SK-N-SH (cell line): ENCODE data around the gene TRPM8. TPM values are rescaled to one million over a fixed set of nuclear protein-coding genes. Genes with fewer than 3 reads are reported as not detected.

Source experiments
- CTCF ChIA-PET: fragments of 300-600, 350-600 bp; formaldehyde crosslinking; extraction: SDS; loops from one replicate; lab custom pipeline; 2021; lab: Yijun Ruan, JAX
- POLR2A ChIA-PET: fragments of 350-600 bp; sonication (Branson Sonifier 250); formaldehyde crosslinking; extraction: SDS; loops from one replicate; lab custom pipeline; 2020; ENCODE audit warnings: antibody characterized with exemption, inconsistent platforms; lab: Yijun Ruan, JAX
- DNase-seq: peaks from one replicate; pipeline ENCODE4 v3.0.0; 2012
- H2AFZ ChIP-seq: fragments of 200-600 bp; sonication (generic); 2 replicates; pipeline ENCODE4 v1.8.1; 2016; ENCODE audit warnings: antibody characterized with exemption, mild to moderate bottlenecking, low read depth
- H3F3A ChIP-seq: fragments of 200-600 bp; sonication (generic); replicated peaks from 2 replicates; pipeline ENCODE3; 2016; ENCODE audit warnings: antibody characterized with exemption, mild to moderate bottlenecking; ENCODE audit not compliant: insufficient read depth
- H3K27ac ChIP-seq, 2 experiments: fragments of 200-500 bp in 1 of 2; fragments of 200-600 bp in 1 of 2; sonication (Bioruptor generic) in 1 of 2; sonication (generic), shearing (Covaris generic) in 1 of 2; 2 replicates each; pipeline versions ENCODE4 v1.5.1 to v1.6.1; 2014 to 2016; ENCODE audit warnings: low read depth in 2 of 2, inconsistent platforms in 1 of 2, low read length in 1 of 2, mild to moderate bottlenecking in 1 of 2, mixed read lengths in 1 of 2
- H3K27me3 ChIP-seq: fragments of 200-600 bp; sonication (generic), shearing (Covaris generic); 2 replicates; pipeline ENCODE4 v1.6.1; 2016; ENCODE audit warnings: mixed run types; ENCODE audit not compliant: insufficient read depth
- H3K36me3 ChIP-seq, 2 experiments: fragments of 200-500 bp in 1 of 2; fragments of 200-600 bp in 1 of 2; sonication (Bioruptor generic) in 1 of 2; sonication (generic) in 1 of 2; replicated peaks in 1 of 2; 2 replicates each; pipeline versions ENCODE3 to v1.5.1; 2014 to 2016; ENCODE audit warnings: low read length in 1 of 2, mild to moderate bottlenecking in 1 of 2; ENCODE audit not compliant: insufficient read depth in 2 of 2, control insufficient read depth in 1 of 2
- H3K4me1 ChIP-seq, 2 experiments: fragments of 200-500 bp in 1 of 2; fragments of 200-600 bp in 1 of 2; sonication (Bioruptor generic) in 1 of 2; sonication (generic), shearing (Covaris generic) in 1 of 2; 2 replicates each; pipeline versions ENCODE4 v1.5.1 to v1.6.1; 2014 to 2016; ENCODE audit warnings: low read depth in 1 of 2, low read length in 1 of 2, mixed run types in 1 of 2; ENCODE audit not compliant: insufficient read depth in 2 of 2, control insufficient read depth in 1 of 2
- H3K4me2 ChIP-seq: fragments of 200-600 bp; sonication (generic), shearing (Covaris generic); 2 replicates; pipeline ENCODE4 v1.6.1; 2017; ENCODE audit warnings: mixed run types
- H3K4me3 ChIP-seq, 2 experiments: fragments of 200-500 bp in 1 of 2; fragments of 200-600 bp in 1 of 2; sonication (Bioruptor generic) in 1 of 2; sonication (generic), shearing (Covaris generic) in 1 of 2; 2 replicates each; pipeline versions ENCODE4 v1.5.1 to v1.8.1; 2014 to 2016; ENCODE audit warnings: low read depth in 2 of 2, inconsistent platforms in 1 of 2, low read length in 1 of 2, mild to moderate bottlenecking in 1 of 2, mixed read lengths in 1 of 2, moderate library complexity in 1 of 2
- H3K79me2 ChIP-seq: fragments of 200-600 bp; sonication (generic); 2 replicates; pipeline ENCODE4 v1.8.1; 2017; ENCODE audit warnings: mild to moderate bottlenecking; ENCODE audit not compliant: insufficient read depth
- H3K9ac ChIP-seq: fragments of 200-600 bp; sonication (generic); 2 replicates; pipeline ENCODE4 v1.6.1; 2017; ENCODE audit warnings: mixed run types
- H3K9me2 ChIP-seq: fragments of 200-600 bp; sonication (generic); 2 replicates; pipeline ENCODE4 v1.6.1; 2017; ENCODE audit warnings: mixed run types
- H3K9me3 ChIP-seq: fragments of 200-600 bp; sonication (generic); 2 replicates; pipeline ENCODE4 v1.6.1; 2017; ENCODE audit warnings: mixed run types, mild to moderate bottlenecking, moderate library complexity
- H4K20me1 ChIP-seq: fragments of 200-600 bp; sonication (generic); 2 replicates; pipeline ENCODE4 v1.6.1; 2017; ENCODE audit warnings: mild to moderate bottlenecking, mixed run types; ENCODE audit not compliant: insufficient read depth
- CHD2 ChIP-seq: fragments of 150-350 bp; IDR thresholded peaks from 2 replicates; pipeline ENCODE4 v1.6.1; 2018; ENCODE audit warnings: low read length; ENCODE audit not compliant: partially characterized antibody
- FOXJ3 ChIP-seq: sonication (generic); formaldehyde crosslinking; IDR thresholded peaks from 2 replicates; pipeline ENCODE4 v1.5.1; 2020; ENCODE audit warnings: mild to moderate bottlenecking, missing genetic modification reagents
- FOXM1 ChIP-seq: IDR thresholded peaks from 2 replicates; pipeline ENCODE4 v1.4.0; 2012; ENCODE audit warnings: low read depth, mild to moderate bottlenecking
- GATA2 ChIP-seq: sonication (generic); formaldehyde crosslinking; IDR thresholded peaks from 2 replicates; pipeline ENCODE4 v1.5.0; 2020; ENCODE audit warnings: mild to moderate bottlenecking, missing genetic modification reagents
- JUND ChIP-seq: IDR thresholded peaks from 2 replicates; pipeline ENCODE4 v1.4.0; 2012
- MEF2A ChIP-seq: IDR thresholded peaks from 2 replicates; pipeline ENCODE4 v1.4.0; 2012; ENCODE audit warnings: low read depth, borderline replicate concordance
- NFIC ChIP-seq: IDR thresholded peaks from 2 replicates; pipeline ENCODE4 v1.4.0; 2012; ENCODE audit warnings: borderline replicate concordance
- NRF1 ChIP-seq: IDR thresholded peaks from 2 replicates; pipeline ENCODE4 v1.6.1; 2012; ENCODE audit warnings: low read depth, mild to moderate bottlenecking, low read length
- RAD21 ChIP-seq: IDR thresholded peaks from 2 replicates; pipeline ENCODE4 v1.6.1; 2012; ENCODE audit warnings: mild to moderate bottlenecking, low read length
- RCOR1 ChIP-seq: fragments of 150-350 bp; IDR thresholded peaks from 2 replicates; pipeline ENCODE4 v1.6.1; 2017; ENCODE audit warnings: antibody characterized with exemption, low read length
- RFX5 ChIP-seq: IDR thresholded peaks from 2 replicates; pipeline ENCODE4 v1.6.1; 2012; ENCODE audit warnings: mild to moderate bottlenecking, improper control_type of control experiment, low read length
- SMC3 ChIP-seq: IDR thresholded peaks from 2 replicates; pipeline ENCODE4 v1.6.1; 2012; ENCODE audit warnings: low read depth, low read length, improper control_type of control experiment
- TAF1 ChIP-seq: IDR thresholded peaks from 2 replicates; pipeline ENCODE4 v1.6.1; 2012; ENCODE audit warnings: low read depth, mild to moderate bottlenecking, low read length, moderate library complexity, borderline replicate concordance
- YY1 ChIP-seq: IDR thresholded peaks from 2 replicates; pipeline ENCODE4 v1.4.0; 2012; ENCODE audit warnings: low read depth, mild to moderate bottlenecking
- WGBS: methylation state at CpG from one replicate; pipeline ENCODE4 v1.1.6; 2017; ENCODE audit warnings: low lambda C conversion rate; 5-methylcytosine and 5-hydroxymethylcytosine counted together
- polyA plus RNA-seq, 3 experiments: library from polyadenylated mRNA; depleted of rRNA; stranded (reverse); fragments of >200 nt; gene quantifications; 2 replicates each; pipeline ENCODE4 v1.2.3, GENCODE V29; 2012
- TF ChIP-seq, protein P1 (sequence below): IDR thresholded peaks from 2 replicates; pipeline ENCODE4 v1.6.1; 2012; ENCODE audit warnings: mild to moderate bottlenecking, low read depth, low read length, moderate library complexity
- TF ChIP-seq, protein P2 (sequence below): fragments of 150-350 bp; IDR thresholded peaks from 2 replicates; pipeline ENCODE4 v1.6.1; 2016; ENCODE audit warnings: mild to moderate bottlenecking, low read depth, low read length
- TF ChIP-seq, protein P3 (sequence below): IDR thresholded peaks from 2 replicates; pipeline ENCODE4 v1.4.0; 2012; ENCODE audit warnings: low read depth, borderline replicate concordance
- TF ChIP-seq, protein P4 (sequence below): IDR thresholded peaks from 2 replicates; pipeline ENCODE4; 2012
- TF ChIP-seq, protein P5 (sequence below): IDR thresholded peaks from 2 replicates; pipeline ENCODE4 v1.4.0; 2012; ENCODE audit warnings: low read depth, borderline replicate concordance

Gene TRPM8
- polyA plus RNA-seq, 1 of the 3 experiments (the other 2 are of a cell fraction) = 0.85 TPM

DNA sequence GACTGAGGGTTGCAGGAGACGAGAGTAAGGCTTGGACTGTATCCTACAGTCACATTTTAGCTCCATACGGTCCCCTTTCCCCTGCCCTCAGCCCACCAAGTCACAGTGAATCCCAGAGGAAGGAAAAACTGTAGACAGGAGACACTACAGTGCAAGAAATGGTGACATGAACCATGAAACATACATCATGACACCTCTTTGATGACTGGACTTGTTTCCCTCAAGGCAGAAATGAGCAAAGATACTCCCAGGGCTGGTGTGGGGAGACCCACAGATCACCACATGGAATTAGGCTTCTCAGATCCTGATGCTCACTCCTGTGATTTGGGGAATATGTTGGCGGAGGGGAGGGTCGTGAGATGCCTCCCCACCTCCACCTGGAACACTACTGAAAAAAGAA lies 85.1 kb downstream of the TRPM8 start:
- CTCF ChIA-PET = no interaction called here
- WGBS = 97% methylated on average over 4 of the region's 4 CpGs

DNA sequence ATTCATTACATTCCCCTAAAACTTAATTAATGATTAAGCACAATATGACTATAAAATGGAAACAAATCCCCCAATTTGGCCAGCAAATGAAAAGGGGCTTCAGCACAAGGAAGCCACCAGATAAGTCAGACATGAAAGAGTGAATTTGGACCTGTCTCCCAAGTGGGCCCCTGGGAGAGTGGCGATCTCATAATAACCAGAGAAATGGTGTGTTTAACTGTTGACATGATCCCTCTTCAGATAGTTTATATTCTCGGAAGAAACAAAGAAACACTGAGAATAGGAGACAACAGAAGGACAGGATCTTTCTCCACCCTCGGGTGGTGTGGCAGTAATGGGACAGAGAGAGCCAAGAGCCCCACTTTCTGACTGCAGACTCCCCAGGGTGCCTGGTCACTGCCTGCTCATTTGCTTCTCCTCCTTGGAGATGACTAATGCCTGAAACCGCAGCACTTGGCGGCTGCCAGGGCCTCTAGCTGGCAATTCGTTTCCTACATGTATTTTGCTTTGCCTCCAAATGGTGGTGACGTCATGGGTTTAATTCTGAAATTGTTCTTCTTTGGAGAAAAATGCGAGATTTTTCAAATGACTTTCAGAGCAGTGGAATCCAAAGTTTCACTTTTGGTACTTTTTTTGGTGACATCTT lies 86.9 kb downstream of the TRPM8 start:
- ChIA-PET CTCF (no interaction called here), POLR2A (no interaction called here)
- peak overlapping the region; percentile 50 to 83 for H3K27ac ChIP-seq
- peak overlapping the region; percentile 48; the same call in 1 of the 2 replicates for H2AFZ ChIP-seq
- H3K79me2 ChIP-seq = no peaks in the 10 kb centered on the region
- H3K4me2 ChIP-seq = peak overlapping the region; percentile 28; the same call in 1 of the 2 replicates
- H3K9me3 ChIP-seq = no peaks in the 10 kb centered on the region
- H3K9ac ChIP-seq = peak overlapping the region; percentile 40; the same call in 1 of the 2 replicates
- H3K9me2 ChIP-seq = no peaks in the 10 kb centered on the region
- no peaks in the 10 kb centered on the region for H3K36me3 ChIP-seq
- H3K4me3 ChIP-seq = no peak overlapping the region
- no peaks in the 10 kb centered on the region for H4K20me1 ChIP-seq
- H3K4me1 ChIP-seq = peaks cover 5 to 17% of the 10 kb centered on the region in 2 experiments
- 15% methylated on average over 8 of the region's 8 CpGs for WGBS
- H3F3A ChIP-seq = peaks cover 4% of the 10 kb centered on the region
- DNase-seq = no peak
- no peaks in the 10 kb centered on the region for H3K27me3 ChIP-seq
- TF ChIP-seq TAF1 = no peak
- no peak for TF ChIP-seq NRF1
- TF ChIP-seq, protein P1, sequence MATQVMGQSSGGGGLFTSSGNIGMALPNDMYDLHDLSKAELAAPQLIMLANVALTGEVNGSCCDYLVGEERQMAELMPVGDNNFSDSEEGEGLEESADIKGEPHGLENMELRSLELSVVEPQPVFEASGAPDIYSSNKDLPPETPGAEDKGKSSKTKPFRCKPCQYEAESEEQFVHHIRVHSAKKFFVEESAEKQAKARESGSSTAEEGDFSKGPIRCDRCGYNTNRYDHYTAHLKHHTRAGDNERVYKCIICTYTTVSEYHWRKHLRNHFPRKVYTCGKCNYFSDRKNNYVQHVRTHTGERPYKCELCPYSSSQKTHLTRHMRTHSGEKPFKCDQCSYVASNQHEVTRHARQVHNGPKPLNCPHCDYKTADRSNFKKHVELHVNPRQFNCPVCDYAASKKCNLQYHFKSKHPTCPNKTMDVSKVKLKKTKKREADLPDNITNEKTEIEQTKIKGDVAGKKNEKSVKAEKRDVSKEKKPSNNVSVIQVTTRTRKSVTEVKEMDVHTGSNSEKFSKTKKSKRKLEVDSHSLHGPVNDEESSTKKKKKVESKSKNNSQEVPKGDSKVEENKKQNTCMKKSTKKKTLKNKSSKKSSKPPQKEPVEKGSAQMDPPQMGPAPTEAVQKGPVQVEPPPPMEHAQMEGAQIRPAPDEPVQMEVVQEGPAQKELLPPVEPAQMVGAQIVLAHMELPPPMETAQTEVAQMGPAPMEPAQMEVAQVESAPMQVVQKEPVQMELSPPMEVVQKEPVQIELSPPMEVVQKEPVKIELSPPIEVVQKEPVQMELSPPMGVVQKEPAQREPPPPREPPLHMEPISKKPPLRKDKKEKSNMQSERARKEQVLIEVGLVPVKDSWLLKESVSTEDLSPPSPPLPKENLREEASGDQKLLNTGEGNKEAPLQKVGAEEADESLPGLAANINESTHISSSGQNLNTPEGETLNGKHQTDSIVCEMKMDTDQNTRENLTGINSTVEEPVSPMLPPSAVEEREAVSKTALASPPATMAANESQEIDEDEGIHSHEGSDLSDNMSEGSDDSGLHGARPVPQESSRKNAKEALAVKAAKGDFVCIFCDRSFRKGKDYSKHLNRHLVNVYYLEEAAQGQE = no peak
- TF ChIP-seq RFX5 = no peak
- TF ChIP-seq CHD2 = no peak
- no peak for TF ChIP-seq RCOR1
- TF ChIP-seq NFIC = peak; percentile 89
- TF ChIP-seq, protein P2, sequence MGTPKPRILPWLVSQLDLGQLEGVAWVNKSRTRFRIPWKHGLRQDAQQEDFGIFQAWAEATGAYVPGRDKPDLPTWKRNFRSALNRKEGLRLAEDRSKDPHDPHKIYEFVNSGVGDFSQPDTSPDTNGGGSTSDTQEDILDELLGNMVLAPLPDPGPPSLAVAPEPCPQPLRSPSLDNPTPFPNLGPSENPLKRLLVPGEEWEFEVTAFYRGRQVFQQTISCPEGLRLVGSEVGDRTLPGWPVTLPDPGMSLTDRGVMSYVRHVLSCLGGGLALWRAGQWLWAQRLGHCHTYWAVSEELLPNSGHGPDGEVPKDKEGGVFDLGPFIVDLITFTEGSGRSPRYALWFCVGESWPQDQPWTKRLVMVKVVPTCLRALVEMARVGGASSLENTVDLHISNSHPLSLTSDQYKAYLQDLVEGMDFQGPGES = no peak
- TF ChIP-seq JUND = peak; percentile 84
- TF ChIP-seq FOXM1 = 0 out of 2 replicates have a peak, but pooled peaks have one; percentile 32
- no peak for TF ChIP-seq GATA2 (CRISPR knock-in tag)
- peak; percentile 33; the same call in 1 of the 2 replicates for TF ChIP-seq YY1
- TF ChIP-seq, protein P3, sequence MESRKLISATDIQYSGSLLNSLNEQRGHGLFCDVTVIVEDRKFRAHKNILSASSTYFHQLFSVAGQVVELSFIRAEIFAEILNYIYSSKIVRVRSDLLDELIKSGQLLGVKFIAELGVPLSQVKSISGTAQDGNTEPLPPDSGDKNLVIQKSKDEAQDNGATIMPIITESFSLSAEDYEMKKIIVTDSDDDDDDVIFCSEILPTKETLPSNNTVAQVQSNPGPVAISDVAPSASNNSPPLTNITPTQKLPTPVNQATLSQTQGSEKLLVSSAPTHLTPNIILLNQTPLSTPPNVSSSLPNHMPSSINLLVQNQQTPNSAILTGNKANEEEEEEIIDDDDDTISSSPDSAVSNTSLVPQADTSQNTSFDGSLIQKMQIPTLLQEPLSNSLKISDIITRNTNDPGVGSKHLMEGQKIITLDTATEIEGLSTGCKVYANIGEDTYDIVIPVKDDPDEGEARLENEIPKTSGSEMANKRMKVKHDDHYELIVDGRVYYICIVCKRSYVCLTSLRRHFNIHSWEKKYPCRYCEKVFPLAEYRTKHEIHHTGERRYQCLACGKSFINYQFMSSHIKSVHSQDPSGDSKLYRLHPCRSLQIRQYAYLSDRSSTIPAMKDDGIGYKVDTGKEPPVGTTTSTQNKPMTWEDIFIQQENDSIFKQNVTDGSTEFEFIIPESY = no peak
- TF ChIP-seq, protein P4, sequence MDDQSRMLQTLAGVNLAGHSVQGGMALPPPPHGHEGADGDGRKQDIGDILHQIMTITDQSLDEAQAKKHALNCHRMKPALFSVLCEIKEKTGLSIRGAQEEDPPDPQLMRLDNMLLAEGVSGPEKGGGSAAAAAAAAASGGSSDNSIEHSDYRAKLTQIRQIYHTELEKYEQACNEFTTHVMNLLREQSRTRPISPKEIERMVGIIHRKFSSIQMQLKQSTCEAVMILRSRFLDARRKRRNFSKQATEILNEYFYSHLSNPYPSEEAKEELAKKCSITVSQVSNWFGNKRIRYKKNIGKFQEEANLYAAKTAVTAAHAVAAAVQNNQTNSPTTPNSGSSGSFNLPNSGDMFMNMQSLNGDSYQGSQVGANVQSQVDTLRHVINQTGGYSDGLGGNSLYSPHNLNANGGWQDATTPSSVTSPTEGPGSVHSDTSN = peak; percentile 67
- no peak for TF ChIP-seq RAD21
- 0 out of 2 replicates have a peak, but pooled peaks have one; percentile 35 for TF ChIP-seq MEF2A
- no peak for TF ChIP-seq FOXJ3 (CRISPR knock-in tag)

More for the DNA sequence above, 85.1 kb downstream of the TRPM8 start:
- no peak overlapping the region for H2AFZ ChIP-seq
- peaks cover 4% of the 10 kb centered on the region for H3F3A ChIP-seq
- H3K4me3 ChIP-seq = no peak overlapping the region
- H3K4me2 ChIP-seq = no peak overlapping the region
- H3K27ac ChIP-seq = no peak overlapping the region
- POLR2A ChIA-PET = no interaction called here
- H3K9me3 ChIP-seq = no peaks in the 10 kb centered on the region
- H3K9ac ChIP-seq = no peak overlapping the region
- H3K79me2 ChIP-seq = no peaks in the 10 kb centered on the region
- H3K4me1 ChIP-seq = peaks cover 17 to 19% of the 10 kb centered on the region in 2 experiments
- no peaks in the 10 kb centered on the region for H3K27me3 ChIP-seq
- H3K9me2 ChIP-seq = no peaks in the 10 kb centered on the region
- no peak for DNase-seq
- H3K36me3 ChIP-seq = no peaks in the 10 kb centered on the region
- no peaks in the 10 kb centered on the region for H4K20me1 ChIP-seq
- TF ChIP-seq SMC3 = no peak
- TF ChIP-seq YY1 = no peak
- no peak for TF ChIP-seq GATA2 (CRISPR knock-in tag)
- TF ChIP-seq, protein P5, sequence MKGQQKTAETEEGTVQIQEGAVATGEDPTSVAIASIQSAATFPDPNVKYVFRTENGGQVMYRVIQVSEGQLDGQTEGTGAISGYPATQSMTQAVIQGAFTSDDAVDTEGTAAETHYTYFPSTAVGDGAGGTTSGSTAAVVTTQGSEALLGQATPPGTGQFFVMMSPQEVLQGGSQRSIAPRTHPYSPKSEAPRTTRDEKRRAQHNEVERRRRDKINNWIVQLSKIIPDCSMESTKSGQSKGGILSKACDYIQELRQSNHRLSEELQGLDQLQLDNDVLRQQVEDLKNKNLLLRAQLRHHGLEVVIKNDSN = no peak
